Measurements from ENCODE around the gene NAP1L5. TPM values are rescaled to one million over a fixed set of nuclear protein-coding genes. Genes with fewer than 3 reads are reported as not detected.

Gene NAP1L5
- total RNA-seq, 2 donors from 2014 or later: 7.7 to 10.5 TPM

DNA sequence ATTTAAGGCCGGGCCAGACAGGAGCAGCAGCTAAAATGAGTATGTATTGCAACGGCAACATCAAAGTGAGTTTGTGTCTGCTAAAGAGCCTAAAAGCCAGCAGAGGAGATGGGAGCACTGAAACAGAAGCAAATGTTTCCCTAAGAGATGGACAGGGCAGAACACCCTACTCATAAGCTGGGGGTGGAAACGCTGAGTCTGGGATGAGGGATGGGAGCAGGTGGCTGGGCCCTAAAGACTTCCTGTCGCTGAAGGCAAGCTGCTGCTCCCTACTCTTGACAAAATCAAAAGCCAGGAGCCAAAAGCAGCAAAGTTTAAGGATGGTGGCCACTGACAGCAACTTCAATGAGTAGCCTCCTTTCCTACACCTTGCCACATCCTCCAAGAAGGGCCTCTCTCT lies 40.6 kb upstream of the NAP1L5 start:
- 57% methylated on average over 4 of the region's 4 CpGs for WGBS
- peak overlapping the region; percentile 63 to 65 for H3K27ac ChIP-seq
- no peak overlapping the region for H3K4me3 ChIP-seq
- no peaks in the 10 kb centered on the region for H3K9me3 ChIP-seq
- no peak for DNase-seq (ENCODE audit: low spot score)
- no peaks in the 10 kb centered on the region for H3K27me3 ChIP-seq (replicated peaks; ENCODE audit: insufficient read depth)
- H3K36me3 ChIP-seq: no peaks in the 10 kb centered on the region
- intact Hi-C loops (cut with DNase I): no loop called here
- no peak for TF ChIP-seq CTCF (IDR thresholded peaks at IDR 0.05)
- TF ChIP-seq POLR2AphosphoS5 (IDR thresholded peaks at IDR 0.05): no peak
- TF ChIP-seq POLR2A (IDR thresholded peaks at IDR 0.05): no peak
- peaks cover 15% of the 10 kb centered on the region for H3K4me1 ChIP-seq (replicated peaks)

DNA sequence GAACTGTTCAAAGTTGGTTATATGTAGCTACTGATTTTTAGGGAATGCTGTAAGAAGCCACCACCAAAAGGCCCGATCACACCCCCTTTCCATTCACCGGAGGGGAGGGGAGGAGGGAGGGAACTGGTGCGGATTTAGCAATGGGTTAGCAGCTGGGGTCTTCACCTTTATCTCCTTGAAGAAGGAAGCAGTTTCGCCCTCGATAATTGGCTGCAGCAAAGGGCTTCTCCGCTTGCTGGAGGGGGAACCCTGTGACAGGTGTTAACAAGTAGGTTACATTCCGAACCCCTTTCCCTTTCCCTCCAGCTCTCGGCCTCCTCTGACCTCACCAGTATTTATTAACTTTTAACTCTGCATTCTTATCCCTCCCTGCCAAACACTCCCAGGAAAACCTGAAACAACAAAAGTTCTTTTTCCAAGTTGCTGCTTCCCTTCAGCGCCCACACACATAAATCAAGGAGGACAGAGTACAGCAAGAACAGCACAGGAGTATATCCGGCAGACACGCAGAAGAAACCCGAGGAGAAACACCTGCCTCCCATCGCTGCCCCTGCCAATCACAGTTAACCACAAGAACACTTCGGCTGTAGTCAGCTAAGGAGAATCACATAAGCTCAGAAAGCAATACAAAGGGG lies 39.8 kb upstream of the NAP1L5 start:
- no peaks in the 10 kb centered on the region for H3K9me3 ChIP-seq
- intact Hi-C loops (cut with DNase I): no loop called here
- H3K36me3 ChIP-seq: no peaks in the 10 kb centered on the region
- DNase-seq (ENCODE audit: low spot score): peak; percentile 77
- peaks cover 15% of the 10 kb centered on the region for H3K4me1 ChIP-seq (replicated peaks)
- H3K4me3 ChIP-seq: no peak overlapping the region
- no peaks in the 10 kb centered on the region for H3K27me3 ChIP-seq (replicated peaks; ENCODE audit: insufficient read depth)
- H3K27ac ChIP-seq: peak overlapping the region; percentile 63 to 65
- WGBS: 6% methylated on average over 14 of the region's 14 CpGs
- TF ChIP-seq POLR2AphosphoS5 (IDR thresholded peaks at IDR 0.05) (peak; percentile 68), POLR2A (IDR thresholded peaks at IDR 0.05) (no peak)

- TF ChIP-seq POLR2AphosphoS5 (IDR thresholded peaks at IDR 0.05): no peak
- TF ChIP-seq CTCF (IDR thresholded peaks at IDR 0.05): no peak
- TF ChIP-seq POLR2A (IDR thresholded peaks at IDR 0.05): no peak
- H3K4me1 ChIP-seq (replicated peaks): peaks cover 15% of the 10 kb centered on the region
- DNase-seq (ENCODE audit: low spot score): no peak
- WGBS: 59% methylated on average over 3 of the region's 3 CpGs
- H3K27ac ChIP-seq: peak overlapping the region; percentile 63 to 65
- H3K9me3 ChIP-seq: no peaks in the 10 kb centered on the region
- no peaks in the 10 kb centered on the region for H3K27me3 ChIP-seq (replicated peaks; ENCODE audit: insufficient read depth)
- H3K36me3 ChIP-seq: no peaks in the 10 kb centered on the region
- intact Hi-C loops (cut with DNase I): no loop called here
- H3K4me3 ChIP-seq: no peak overlapping the region
These were observed 38.6 kb upstream of the NAP1L5 start for GRCh38 chr4:88736264-88736663.

- 16% methylated on average over 1 of the region's 1 CpG for WGBS
- no peaks in the 10 kb centered on the region for H3K36me3 ChIP-seq
- H3K9me3 ChIP-seq: no peaks in the 10 kb centered on the region
- peaks cover 15% of the 10 kb centered on the region for H3K4me1 ChIP-seq (replicated peaks)
- no peak overlapping the region for H3K4me3 ChIP-seq
- TF ChIP-seq CTCF (IDR thresholded peaks at IDR 0.05) (no peak), POLR2A (IDR thresholded peaks at IDR 0.05) (no peak), POLR2AphosphoS5 (IDR thresholded peaks at IDR 0.05) (peak; percentile 35)
- peak overlapping the region; percentile 13 to 65 for H3K27ac ChIP-seq
- H3K27me3 ChIP-seq (replicated peaks; ENCODE audit: insufficient read depth): no peaks in the 10 kb centered on the region
- no peak for DNase-seq (ENCODE audit: low spot score)
- intact Hi-C loops (cut with DNase I): no loop called here
These were observed 37.9 kb upstream of the NAP1L5 start for GRCh38 chr4:88735564-88735963.

GRCh38 chr4:88734403-88734949 lies 36.8 kb upstream of the NAP1L5 start:
- no peaks in the 10 kb centered on the region for H3K27me3 ChIP-seq (replicated peaks; ENCODE audit: insufficient read depth)
- no peaks in the 10 kb centered on the region for H3K9me3 ChIP-seq
- no peak for TF ChIP-seq POLR2A (IDR thresholded peaks at IDR 0.05)
- no peak for TF ChIP-seq POLR2AphosphoS5 (IDR thresholded peaks at IDR 0.05)
- no peak for TF ChIP-seq CTCF (IDR thresholded peaks at IDR 0.05)
- no peaks in the 10 kb centered on the region for H3K36me3 ChIP-seq
- peak overlapping the region in 1 of 2 donors; percentile 2 for H3K27ac ChIP-seq
- WGBS: 94% methylated on average over 3 of the region's 3 CpGs
- intact Hi-C loops (cut with DNase I): no loop called here
- H3K4me1 ChIP-seq (replicated peaks): peaks cover 15% of the 10 kb centered on the region
- DNase-seq (ENCODE audit: low spot score): no peak
- no peak overlapping the region for H3K4me3 ChIP-seq
